ENCODE data around the gene DGKB. TPM values are rescaled to one million over a fixed set of nuclear protein-coding genes. Genes with fewer than 3 reads are reported as not detected.

Gene DGKB
- total and polyA plus RNA-seq, 2 experiments from 2014 or later = 0.28 to 1.7 TPM

DNA sequence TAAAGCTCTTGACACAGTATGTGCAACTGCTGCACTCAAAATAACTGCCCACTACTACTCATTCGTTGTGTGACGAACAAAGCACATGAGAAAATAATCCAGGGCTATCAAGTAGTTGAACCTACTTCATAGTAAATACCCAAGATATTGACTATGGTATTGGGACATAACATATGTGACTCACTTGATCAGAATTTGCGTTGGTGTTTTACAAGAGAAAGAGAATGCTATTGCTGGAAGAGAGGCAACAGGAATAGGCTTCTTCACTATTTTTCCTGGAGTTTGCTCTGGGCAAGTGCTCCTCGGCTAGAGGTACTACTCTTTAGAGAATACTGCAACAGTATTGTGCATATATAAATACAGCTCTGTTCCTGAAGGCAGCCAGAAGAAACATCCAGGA, 2.5 kb downstream of the DGKB start:
- no peaks in the 10 kb centered on the region for H3K9me2 ChIP-seq (replicated peaks; ENCODE audit: insufficient read depth)
- H3K27me3 ChIP-seq = peaks cover 20% of the 10 kb centered on the region
- no peaks in the 10 kb centered on the region for H3K4me1 ChIP-seq (ENCODE audit: insufficient read depth)
- no peaks in the 10 kb centered on the region for H3K36me3 ChIP-seq (replicated peaks; ENCODE audit: insufficient read depth, low read depth)
- no peak overlapping the region for H3K4me2 ChIP-seq
- no peak overlapping the region for H3K4me3 ChIP-seq
- no peak for DNase-seq (ENCODE audit: low spot score)
- no peak overlapping the region for H2AFZ ChIP-seq
- no peak overlapping the region for H3K27ac ChIP-seq
- no peaks in the 10 kb centered on the region for H3K79me2 ChIP-seq
- 84% methylated on average over 4 of the region's 4 CpGs for WGBS (ENCODE audit: low lambda C conversion rate, missing lambda C conversion rate)
- H4K20me1 ChIP-seq (ENCODE audit: insufficient read depth, poor library complexity, severe bottlenecking) = no peaks in the 10 kb centered on the region
- TF ChIP-seq EZH2 (IDR thresholded peaks at IDR 0.05; ENCODE audit: borderline replicate concordance) (no peak), EZH2phosphoT487 (IDR thresholded peaks at IDR 0.05; ENCODE audit: low read depth, severe bottlenecking, unreplicated experiment) (no peak)
- TF ChIP-seq, protein P1, sequence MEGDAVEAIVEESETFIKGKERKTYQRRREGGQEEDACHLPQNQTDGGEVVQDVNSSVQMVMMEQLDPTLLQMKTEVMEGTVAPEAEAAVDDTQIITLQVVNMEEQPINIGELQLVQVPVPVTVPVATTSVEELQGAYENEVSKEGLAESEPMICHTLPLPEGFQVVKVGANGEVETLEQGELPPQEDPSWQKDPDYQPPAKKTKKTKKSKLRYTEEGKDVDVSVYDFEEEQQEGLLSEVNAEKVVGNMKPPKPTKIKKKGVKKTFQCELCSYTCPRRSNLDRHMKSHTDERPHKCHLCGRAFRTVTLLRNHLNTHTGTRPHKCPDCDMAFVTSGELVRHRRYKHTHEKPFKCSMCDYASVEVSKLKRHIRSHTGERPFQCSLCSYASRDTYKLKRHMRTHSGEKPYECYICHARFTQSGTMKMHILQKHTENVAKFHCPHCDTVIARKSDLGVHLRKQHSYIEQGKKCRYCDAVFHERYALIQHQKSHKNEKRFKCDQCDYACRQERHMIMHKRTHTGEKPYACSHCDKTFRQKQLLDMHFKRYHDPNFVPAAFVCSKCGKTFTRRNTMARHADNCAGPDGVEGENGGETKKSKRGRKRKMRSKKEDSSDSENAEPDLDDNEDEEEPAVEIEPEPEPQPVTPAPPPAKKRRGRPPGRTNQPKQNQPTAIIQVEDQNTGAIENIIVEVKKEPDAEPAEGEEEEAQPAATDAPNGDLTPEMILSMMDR (IDR thresholded peaks at IDR 0.05; ENCODE audit: poor library complexity) = no peak
- no peaks in the 10 kb centered on the region for H3K9me3 ChIP-seq (ENCODE audit: low read depth)

DNA sequence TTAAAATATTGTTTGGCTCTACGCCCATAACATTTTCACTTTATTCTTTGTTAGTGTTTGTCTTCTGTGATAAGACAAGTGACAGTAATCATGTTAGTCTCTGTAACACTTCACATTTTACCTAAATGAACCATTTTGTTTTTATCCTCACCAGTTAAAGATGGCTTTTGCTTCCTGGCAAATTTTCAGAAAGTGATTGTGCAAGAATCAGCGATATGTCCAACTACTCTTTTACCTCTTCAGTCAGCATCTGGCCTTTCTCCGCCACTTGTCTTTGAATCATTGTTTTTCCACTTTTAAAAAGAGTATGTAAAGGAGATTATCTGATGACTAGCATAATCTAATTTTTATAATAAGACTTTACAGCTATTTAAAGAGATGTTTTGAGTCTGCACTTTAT, 3.5 kb downstream of the DGKB start:
- no peaks in the 10 kb centered on the region for H3K79me2 ChIP-seq
- no peak for DNase-seq (ENCODE audit: low spot score)
- H3K27ac ChIP-seq = no peak overlapping the region
- WGBS (ENCODE audit: low lambda C conversion rate, missing lambda C conversion rate) = 78% methylated on average over 3 of the region's 3 CpGs
- H3K9me3 ChIP-seq (ENCODE audit: low read depth) = no peaks in the 10 kb centered on the region
- H3K9me2 ChIP-seq (replicated peaks; ENCODE audit: insufficient read depth) = no peaks in the 10 kb centered on the region
- no peak for TF ChIP-seq EZH2 (IDR thresholded peaks at IDR 0.05; ENCODE audit: borderline replicate concordance)
- TF ChIP-seq EZH2phosphoT487 (IDR thresholded peaks at IDR 0.05; ENCODE audit: low read depth, severe bottlenecking, unreplicated experiment) = no peak
- TF ChIP-seq, protein P1 (IDR thresholded peaks at IDR 0.05; ENCODE audit: poor library complexity) = no peak
- no peaks in the 10 kb centered on the region for H3K4me1 ChIP-seq (ENCODE audit: insufficient read depth)
- peaks cover 20% of the 10 kb centered on the region for H3K27me3 ChIP-seq
- no peak overlapping the region for H3K4me2 ChIP-seq
- no peak overlapping the region for H3K4me3 ChIP-seq
- no peaks in the 10 kb centered on the region for H3K36me3 ChIP-seq (replicated peaks; ENCODE audit: insufficient read depth, low read depth)
- H4K20me1 ChIP-seq (ENCODE audit: insufficient read depth, poor library complexity, severe bottlenecking) = no peaks in the 10 kb centered on the region
- no peak overlapping the region for H2AFZ ChIP-seq

DNA sequence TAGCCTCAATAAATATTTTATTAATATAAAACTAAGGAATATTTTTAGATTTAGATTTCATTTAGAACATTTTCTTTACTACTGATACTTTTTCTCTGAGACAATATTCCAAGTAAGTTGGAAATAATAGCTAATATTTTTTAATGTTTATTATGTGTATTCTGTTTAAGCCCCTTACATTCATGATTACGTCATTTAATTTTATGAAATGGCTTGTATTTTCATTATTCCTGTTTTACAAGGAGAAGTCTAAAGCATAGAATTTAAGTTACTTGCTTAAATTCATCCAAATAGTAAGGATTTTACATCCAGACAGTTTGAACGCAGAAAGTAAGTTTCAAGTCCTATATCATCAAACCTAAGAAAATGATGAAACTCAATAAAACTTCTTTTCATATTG, 6.1 kb downstream of the DGKB start:
- Histone ChIP-seq H2AFZ (no peak overlapping the region), H3K36me3 (replicated peaks; ENCODE audit: insufficient read depth, low read depth) (no peaks in the 10 kb centered on the region), H3K4me1 (ENCODE audit: insufficient read depth) (no peaks in the 10 kb centered on the region), H3K9me3 (ENCODE audit: low read depth) (no peaks in the 10 kb centered on the region), H3K27me3 (no peaks in the 10 kb centered on the region), H3K4me2 (no peak overlapping the region), H3K4me3 (no peak overlapping the region), H3K79me2 (no peaks in the 10 kb centered on the region), H4K20me1 (ENCODE audit: insufficient read depth, poor library complexity, severe bottlenecking) (no peaks in the 10 kb centered on the region), H3K27ac (no peak overlapping the region), H3K9me2 (replicated peaks; ENCODE audit: insufficient read depth) (no peaks in the 10 kb centered on the region)
- no peak for DNase-seq (ENCODE audit: low spot score)
- no peak for TF ChIP-seq EZH2 (IDR thresholded peaks at IDR 0.05; ENCODE audit: borderline replicate concordance)
- no peak for TF ChIP-seq EZH2phosphoT487 (IDR thresholded peaks at IDR 0.05; ENCODE audit: low read depth, severe bottlenecking, unreplicated experiment)
- TF ChIP-seq, protein P1 (IDR thresholded peaks at IDR 0.05; ENCODE audit: poor library complexity) = no peak
- 94% methylated on average over 2 of the region's 2 CpGs for WGBS (ENCODE audit: low lambda C conversion rate, missing lambda C conversion rate)

DNA sequence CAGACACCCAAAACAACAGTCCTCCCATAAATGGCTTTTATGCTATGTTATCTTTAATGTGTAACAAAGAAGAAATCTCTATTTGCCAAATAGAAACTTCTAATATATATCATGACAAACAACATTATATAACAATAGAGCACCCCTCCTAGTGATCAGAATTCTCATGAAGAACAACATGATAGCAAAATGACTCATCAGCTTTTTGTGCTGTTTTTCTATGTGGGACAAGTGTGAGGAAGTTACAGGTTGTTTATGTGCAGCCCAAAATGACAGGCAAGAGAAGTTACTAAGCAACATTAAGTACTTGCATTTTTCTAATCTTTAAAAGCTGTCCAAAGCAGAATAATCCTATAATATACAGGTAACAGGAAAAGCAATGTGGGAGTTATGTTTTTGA, 7.7 kb downstream of the DGKB start:
- no peaks in the 10 kb centered on the region for H4K20me1 ChIP-seq (ENCODE audit: insufficient read depth, poor library complexity, severe bottlenecking)
- no peak for DNase-seq (ENCODE audit: low spot score)
- no peaks in the 10 kb centered on the region for H3K79me2 ChIP-seq
- no peaks in the 10 kb centered on the region for H3K9me3 ChIP-seq (ENCODE audit: low read depth)
- H3K27me3 ChIP-seq = no peaks in the 10 kb centered on the region
- H3K4me1 ChIP-seq (ENCODE audit: insufficient read depth) = no peaks in the 10 kb centered on the region
- no peak overlapping the region for H3K4me2 ChIP-seq
- TF ChIP-seq EZH2 (IDR thresholded peaks at IDR 0.05; ENCODE audit: borderline replicate concordance) (no peak), EZH2phosphoT487 (IDR thresholded peaks at IDR 0.05; ENCODE audit: low read depth, severe bottlenecking, unreplicated experiment) (no peak)
- TF ChIP-seq, protein P1 (IDR thresholded peaks at IDR 0.05; ENCODE audit: poor library complexity) = no peak
- H3K36me3 ChIP-seq (replicated peaks; ENCODE audit: insufficient read depth, low read depth) = no peaks in the 10 kb centered on the region
- no peak overlapping the region for H3K27ac ChIP-seq
- no peak overlapping the region for H2AFZ ChIP-seq
- H3K4me3 ChIP-seq = no peak overlapping the region
- H3K9me2 ChIP-seq (replicated peaks; ENCODE audit: insufficient read depth) = no peaks in the 10 kb centered on the region
